Measurements from ENCODE around the gene LCA5L.

The LCA5L gene

DNA sequence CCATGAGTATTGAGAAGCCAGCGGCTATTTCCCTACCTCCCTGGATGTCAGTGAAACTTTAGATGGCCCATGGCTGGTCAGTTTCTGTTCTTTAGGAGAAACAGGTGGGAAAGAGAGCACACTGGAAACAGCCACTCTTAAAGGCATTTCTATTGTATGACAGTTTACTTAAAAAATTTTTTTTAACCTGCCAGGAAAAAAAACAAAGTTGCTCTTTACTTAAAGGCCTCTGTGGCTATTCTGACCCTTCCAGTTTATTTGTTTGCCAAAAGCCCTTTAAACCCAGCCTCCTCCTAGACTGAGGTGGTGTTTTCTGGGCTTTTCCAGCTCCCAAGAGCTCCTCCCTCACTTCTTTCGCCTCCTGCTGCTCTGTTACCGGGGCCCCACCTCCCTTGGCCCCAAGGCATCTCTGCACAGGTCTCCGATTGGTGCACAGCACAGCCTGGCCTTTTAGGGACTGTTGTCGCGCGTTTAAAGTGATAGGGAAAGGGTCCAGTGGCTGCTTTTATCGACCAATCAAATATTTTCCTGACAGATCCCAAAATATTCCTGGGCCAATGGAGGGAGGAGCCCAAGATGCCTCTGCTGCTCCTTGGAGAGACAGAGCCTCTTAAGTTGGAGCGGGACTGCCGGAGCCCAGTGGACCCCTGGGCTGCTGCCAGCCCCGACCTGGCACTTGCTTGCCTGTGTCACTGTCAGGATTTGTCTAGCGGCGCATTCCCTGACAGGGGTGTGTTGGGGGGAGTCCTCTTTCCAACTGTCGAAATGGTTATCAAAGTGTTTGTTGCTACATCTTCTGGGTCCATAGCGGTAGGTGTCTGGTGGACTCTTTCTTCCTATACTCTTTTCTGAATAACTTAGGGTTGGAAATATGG, 6.0 kb upstream of the LCA5L start, which contains the start of gene SH3BGR:
Gene SH3BGR, plus strand, starts transcription at position 639 of the 875 bp plus-strand sequence. Its CDS starts 127 bp downstream, at position 766.
- POLR2A ChIA-PET = no interaction called here
- CTCF ChIA-PET = no interaction called here
- Histone ChIP-seq H3K9me3 (ENCODE audit: control extremely low read depth in 1 of 5, control insufficient read depth in 4 of 5, insufficient read depth in 2 of 5, low read depth in 1 of 5, low read length in 4 of 5) (no peaks in the 10 kb centered on the region), H3K27me3 (replicated peaks in 2 of 5; ENCODE audit: control insufficient read depth in 4 of 5, insufficient read depth in 5 of 5, low read length in 4 of 5) (no peaks in the 10 kb centered on the region), H3K27ac (ENCODE audit: insufficient read depth in 1 of 2, low read depth in 1 of 2, low read length in 2 of 2, poor library complexity in 1 of 2, severe bottlenecking in 2 of 2) (no peak within 1 kb of the TSS), H3K4me3 (ENCODE audit: control insufficient read depth in 1 of 7, extremely low read depth in 1 of 7, insufficient read depth in 4 of 7, low read depth in 2 of 7, low read length in 6 of 7) (no peak within 1 kb of the TSS), H3K36me3 (ENCODE audit: control insufficient read depth in 4 of 4, insufficient read depth in 4 of 4, low read length in 3 of 4) (no peaks in the 10 kb centered on the region), H3K4me1 (ENCODE audit: control extremely low read depth in 1 of 4, control insufficient read depth in 4 of 4, insufficient read depth in 4 of 4, low read length in 3 of 4) (no peaks in the 10 kb centered on the region)
- 88% methylated on average over 13 of the region's 15 CpGs for WGBS (ENCODE audit: insufficient coverage)
- DNase-seq = no peak

- POLR2A ChIA-PET = no interaction called here
- CTCF ChIA-PET = no interaction called here
- WGBS (ENCODE audit: insufficient coverage) = 94% methylated on average over 5 of the region's 7 CpGs
- Histone ChIP-seq H3K4me3 (ENCODE audit: control insufficient read depth in 1 of 7, extremely low read depth in 1 of 7, insufficient read depth in 4 of 7, low read depth in 2 of 7, low read length in 6 of 7) (no peak overlapping the region), H3K36me3 (ENCODE audit: control insufficient read depth in 4 of 4, insufficient read depth in 4 of 4, low read length in 3 of 4) (no peaks in the 10 kb centered on the region), H3K27me3 (replicated peaks in 2 of 5; ENCODE audit: control insufficient read depth in 4 of 5, insufficient read depth in 5 of 5, low read length in 4 of 5) (no peaks in the 10 kb centered on the region), H3K4me1 (ENCODE audit: control extremely low read depth in 1 of 4, control insufficient read depth in 4 of 4, insufficient read depth in 4 of 4, low read length in 3 of 4) (peaks cover 0 to 18% (median 12%) of the 10 kb centered on the region in 4 experiments), H3K27ac (ENCODE audit: insufficient read depth in 1 of 2, low read depth in 1 of 2, low read length in 2 of 2, poor library complexity in 1 of 2, severe bottlenecking in 2 of 2) (no peak overlapping the region), H3K9me3 (ENCODE audit: control extremely low read depth in 1 of 5, control insufficient read depth in 4 of 5, insufficient read depth in 2 of 5, low read depth in 1 of 5, low read length in 4 of 5) (no peaks in the 10 kb centered on the region)
- DNase-seq = no peak
Observed at GRCh38 chr21:39447264-39447663, 1.7 kb upstream of the LCA5L start.

DNA sequence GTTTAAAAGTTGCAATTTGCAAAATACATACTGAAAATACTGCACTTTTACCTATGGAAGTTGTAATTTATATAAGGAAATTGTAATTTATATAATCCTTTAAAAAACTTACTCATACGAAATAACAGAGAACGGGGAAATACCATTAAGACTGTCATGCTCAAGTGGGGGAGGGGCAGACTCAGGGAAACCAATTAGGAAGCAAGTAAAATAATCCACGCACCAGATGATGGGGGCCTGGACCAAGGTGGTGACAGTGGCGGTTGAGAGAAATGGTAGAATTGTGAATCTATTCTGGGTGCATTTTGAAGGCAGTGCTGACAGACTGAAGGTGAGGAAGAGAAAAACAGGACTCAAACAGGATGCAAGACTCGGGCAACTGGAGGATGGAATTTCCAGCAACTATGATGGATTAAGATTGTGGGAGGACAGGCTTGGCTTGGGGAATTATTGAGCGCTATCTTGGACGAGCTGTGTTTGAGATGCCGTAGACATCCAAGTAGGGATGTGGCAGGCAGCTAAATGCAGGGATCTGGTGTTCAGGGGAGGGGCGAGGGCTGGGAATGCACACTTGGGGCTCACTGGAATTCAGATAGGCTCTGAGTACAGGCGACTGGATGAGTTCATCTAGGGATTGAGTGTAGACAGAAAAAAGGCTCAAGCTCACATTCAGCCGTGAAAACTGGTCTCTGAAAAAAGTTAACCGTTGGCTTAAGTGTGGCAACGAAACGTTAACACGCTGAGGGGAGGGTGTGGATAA, 977 bp downstream of the LCA5L start:
- whole genome bisulfite sequencing (ENCODE audit: insufficient coverage) = 26% methylated on average over 12 of the region's 15 CpGs
- CTCF ChIA-PET = interaction anchor here (0.8 to 2.1 kb wide), 5 partner anchors 9 to 147 kb away, joined by 3 to 7 read pairs (median 3); partner anchors contain the start of gene BRWD1
- H3K27me3 ChIP-seq (replicated peaks in 2 of 5; ENCODE audit: control insufficient read depth in 4 of 5, insufficient read depth in 5 of 5, low read length in 4 of 5) = no peaks in the 10 kb centered on the region
- peak in 2 of 3 donors; percentile 8 to 30 for DNase-seq
- H3K27ac ChIP-seq (ENCODE audit: insufficient read depth in 1 of 2, low read depth in 1 of 2, low read length in 2 of 2, poor library complexity in 1 of 2, severe bottlenecking in 2 of 2) = peak overlapping the region; percentile 75 to 88
- H3K36me3 ChIP-seq (ENCODE audit: control insufficient read depth in 4 of 4, insufficient read depth in 4 of 4, low read length in 3 of 4) = no peaks in the 10 kb centered on the region
- POLR2A ChIA-PET = no interaction called here
- H3K9me3 ChIP-seq (ENCODE audit: control extremely low read depth in 1 of 5, control insufficient read depth in 4 of 5, insufficient read depth in 2 of 5, low read depth in 1 of 5, low read length in 4 of 5) = no peaks in the 10 kb centered on the region
- H3K4me1 ChIP-seq (ENCODE audit: control extremely low read depth in 1 of 4, control insufficient read depth in 4 of 4, insufficient read depth in 4 of 4, low read length in 3 of 4) = peaks cover 0 to 18% (median 12%) of the 10 kb centered on the region in 4 experiments
- peak overlapping the region; percentile 79 to 95 (median 90) for H3K4me3 ChIP-seq (ENCODE audit: control insufficient read depth in 1 of 7, extremely low read depth in 1 of 7, insufficient read depth in 4 of 7, low read depth in 2 of 7, low read length in 6 of 7)

DNA sequence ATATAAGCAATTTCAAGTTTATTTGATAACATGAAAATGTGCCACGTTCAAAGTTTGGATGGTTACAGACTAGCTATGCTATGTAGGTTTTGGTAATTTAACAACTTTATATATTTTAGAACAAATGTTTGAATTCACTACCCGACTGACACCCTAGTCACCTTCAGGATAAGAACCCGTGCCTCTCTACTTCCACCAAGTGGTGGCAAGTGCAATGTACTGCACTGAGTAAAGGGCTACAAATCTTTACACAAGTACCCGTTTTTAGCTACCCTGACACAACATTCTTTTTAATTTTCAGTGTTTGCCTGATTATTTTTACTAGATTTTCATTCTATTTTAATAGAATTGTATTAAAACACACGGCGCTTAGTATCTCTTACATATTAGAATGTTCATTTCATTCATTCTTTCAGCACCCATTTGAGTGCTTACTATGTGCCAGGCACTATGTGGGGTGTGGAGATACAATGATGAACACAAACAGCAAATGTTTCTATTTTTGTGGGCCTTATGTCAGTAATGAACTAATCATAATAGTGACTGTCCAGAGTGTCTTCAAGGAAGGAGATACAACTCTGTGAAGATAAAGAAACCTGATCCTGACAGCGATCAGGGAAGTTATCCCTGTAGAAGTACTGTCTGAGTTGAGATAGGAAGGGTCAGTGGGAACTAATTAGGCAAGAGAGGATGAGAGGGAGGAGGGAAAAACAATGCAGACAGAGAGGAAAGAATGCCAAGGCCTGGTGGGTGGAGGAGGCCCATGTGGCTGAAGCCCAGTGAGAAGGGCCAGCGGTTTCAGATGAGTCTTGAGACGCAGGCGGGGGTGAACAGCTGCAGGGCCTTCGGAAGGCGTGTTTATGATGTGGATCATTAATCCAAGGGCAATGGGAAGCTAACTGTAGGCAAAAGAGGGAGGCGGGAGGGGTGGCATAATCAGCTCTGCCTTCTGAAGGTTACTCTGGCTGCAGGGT, 3.8 kb downstream of the LCA5L start:
- Histone ChIP-seq H3K4me1 (ENCODE audit: control extremely low read depth in 1 of 4, control insufficient read depth in 4 of 4, insufficient read depth in 4 of 4, low read length in 3 of 4) (peaks cover 0 to 18% (median 12%) of the 10 kb centered on the region in 4 experiments), H3K27ac (ENCODE audit: insufficient read depth in 1 of 2, low read depth in 1 of 2, low read length in 2 of 2, poor library complexity in 1 of 2, severe bottlenecking in 2 of 2) (no peak overlapping the region), H3K36me3 (ENCODE audit: control insufficient read depth in 4 of 4, insufficient read depth in 4 of 4, low read length in 3 of 4) (no peaks in the 10 kb centered on the region), H3K27me3 (replicated peaks in 2 of 5; ENCODE audit: control insufficient read depth in 4 of 5, insufficient read depth in 5 of 5, low read length in 4 of 5) (no peaks in the 10 kb centered on the region), H3K9me3 (ENCODE audit: control extremely low read depth in 1 of 5, control insufficient read depth in 4 of 5, insufficient read depth in 2 of 5, low read depth in 1 of 5, low read length in 4 of 5) (no peaks in the 10 kb centered on the region), H3K4me3 (ENCODE audit: control insufficient read depth in 1 of 7, extremely low read depth in 1 of 7, insufficient read depth in 4 of 7, low read depth in 2 of 7, low read length in 6 of 7) (no peak overlapping the region)
- WGBS (ENCODE audit: insufficient coverage) = 97% methylated on average over 7 of the region's 13 CpGs
- CTCF ChIA-PET = interaction anchor here (0.6 to 2.3 kb wide), 20 partner anchors 8 to 168 kb away, joined by 3 to 10 read pairs (median 4); no protein-coding TSS in a partner anchor
- POLR2A ChIA-PET = interaction anchor here (1.0 kb wide), 1 partner anchor 128 kb away, joined by 3 read pairs; no protein-coding TSS in a partner anchor
- peak; percentile 59 to 83 (median 81) for DNase-seq

DNA sequence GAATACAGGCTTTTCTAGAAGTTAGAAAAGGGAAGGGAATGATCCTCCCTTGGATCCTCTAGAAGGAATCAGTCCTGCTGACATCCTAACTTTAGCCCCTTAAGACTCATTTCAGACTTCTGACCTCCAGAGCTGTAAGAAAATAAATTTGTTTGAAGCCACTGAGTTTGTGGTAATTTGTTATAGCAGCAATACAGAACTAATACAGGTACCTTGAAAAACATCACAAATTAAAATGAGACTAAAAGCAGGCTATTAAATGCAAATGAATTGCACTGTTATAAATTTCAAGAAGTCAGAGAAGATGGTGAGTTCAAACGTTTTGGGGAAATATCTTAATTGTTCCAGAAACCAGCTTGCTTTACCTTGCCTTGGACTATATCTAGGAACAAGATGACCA, 6.3 kb downstream of the LCA5L start:
- ChIA-PET POLR2A (no interaction called here), CTCF (interaction anchor here (1.0 to 1.3 kb wide), 4 partner anchors 13 to 183 kb away, joined by 3 to 5 read pairs (median 4); no protein-coding TSS in a partner anchor)
- H3K27me3 ChIP-seq (replicated peaks in 2 of 5; ENCODE audit: control insufficient read depth in 4 of 5, insufficient read depth in 5 of 5, low read length in 4 of 5) = no peaks in the 10 kb centered on the region
- peaks cover 0 to 1% (median under 1%) of the 10 kb centered on the region in 4 experiments for H3K4me1 ChIP-seq (ENCODE audit: control extremely low read depth in 1 of 4, control insufficient read depth in 4 of 4, insufficient read depth in 4 of 4, low read length in 3 of 4)
- H3K36me3 ChIP-seq (ENCODE audit: control insufficient read depth in 4 of 4, insufficient read depth in 4 of 4, low read length in 3 of 4) = no peaks in the 10 kb centered on the region
- no peaks in the 10 kb centered on the region for H3K9me3 ChIP-seq (ENCODE audit: control extremely low read depth in 1 of 5, control insufficient read depth in 4 of 5, insufficient read depth in 2 of 5, low read depth in 1 of 5, low read length in 4 of 5)
- no peak overlapping the region for H3K27ac ChIP-seq (ENCODE audit: insufficient read depth in 1 of 2, low read depth in 1 of 2, low read length in 2 of 2, poor library complexity in 1 of 2, severe bottlenecking in 2 of 2)
- WGBS (ENCODE audit: insufficient coverage) = 40% methylated on average over 1 of the region's 1 CpG
- H3K4me3 ChIP-seq (ENCODE audit: control insufficient read depth in 1 of 7, extremely low read depth in 1 of 7, insufficient read depth in 4 of 7, low read depth in 2 of 7, low read length in 6 of 7) = no peak overlapping the region
- DNase-seq = no peak

GRCh38 chr21:39434950-39435349, 10.6 kb downstream of the LCA5L start:
- no peaks in the 10 kb centered on the region for H3K4me1 ChIP-seq (ENCODE audit: control extremely low read depth in 1 of 4, control insufficient read depth in 4 of 4, insufficient read depth in 4 of 4, low read length in 3 of 4)
- no peaks in the 10 kb centered on the region for H3K36me3 ChIP-seq (ENCODE audit: control insufficient read depth in 4 of 4, insufficient read depth in 4 of 4, low read length in 3 of 4)
- no peak overlapping the region for H3K27ac ChIP-seq (ENCODE audit: insufficient read depth in 1 of 2, low read depth in 1 of 2, low read length in 2 of 2, poor library complexity in 1 of 2, severe bottlenecking in 2 of 2)
- H3K27me3 ChIP-seq (replicated peaks in 2 of 5; ENCODE audit: control insufficient read depth in 4 of 5, insufficient read depth in 5 of 5, low read length in 4 of 5) = no peaks in the 10 kb centered on the region
- no peaks in the 10 kb centered on the region for H3K9me3 ChIP-seq (ENCODE audit: control extremely low read depth in 1 of 5, control insufficient read depth in 4 of 5, insufficient read depth in 2 of 5, low read depth in 1 of 5, low read length in 4 of 5)
- H3K4me3 ChIP-seq (ENCODE audit: control insufficient read depth in 1 of 7, extremely low read depth in 1 of 7, insufficient read depth in 4 of 7, low read depth in 2 of 7, low read length in 6 of 7) = no peak overlapping the region
- WGBS (ENCODE audit: insufficient coverage) = 100% methylated on average over 1 of the region's 4 CpGs
- no peak for DNase-seq
- ChIA-PET CTCF (interaction anchor here (0.9 kb wide), 1 partner anchor 8 kb away, joined by 3 read pairs; no protein-coding TSS in a partner anchor), POLR2A (no interaction called here)
